ENCODE results near the gene CFAP73. TPM values are rescaled to one million over a fixed set of nuclear protein-coding genes. Genes with fewer than 3 reads are reported as not detected.

The CFAP73 gene
- total RNA-seq, 1 donor from 2014 or later = not detected

GRCh38 chr12:113196582-113196981 is 47.1 kb downstream of the CFAP73 start:
- Histone ChIP-seq H3K36me3 (ENCODE audit: control insufficient read depth, insufficient read depth, low read length) (peaks cover 2% of the 10 kb centered on the region), H3K27me3 (ENCODE audit: control insufficient read depth, insufficient read depth, low read length) (no peaks in the 10 kb centered on the region), H3K4me3 (ENCODE audit: low read depth, low read length) (no peak overlapping the region)
- TF ChIP-seq CTCF (IDR thresholded peaks at IDR 0.05; ENCODE audit: insufficient read depth, low read length, severe bottlenecking) = no peak
- DNase-seq (ENCODE audit: low read depth) = no peak
- FAIRE-seq = no peak

GRCh38 chr12:113196990-113197389 is 47.5 kb downstream of the CFAP73 start:
- no peaks in the 10 kb centered on the region for H3K36me3 ChIP-seq (ENCODE audit: control insufficient read depth, insufficient read depth, low read length)
- FAIRE-seq (no peak), DNase-seq (ENCODE audit: low read depth) (peak; percentile 70)
- no peak overlapping the region for H3K4me3 ChIP-seq (ENCODE audit: low read depth, low read length)
- H3K27me3 ChIP-seq (ENCODE audit: control insufficient read depth, insufficient read depth, low read length) = no peaks in the 10 kb centered on the region
- peak; percentile 82 for TF ChIP-seq CTCF (IDR thresholded peaks at IDR 0.05; ENCODE audit: insufficient read depth, low read length, severe bottlenecking)

GRCh38 chr12:113197518-113198077 is 48.1 kb downstream of the CFAP73 start:
- FAIRE-seq (no peak), DNase-seq (ENCODE audit: low read depth) (no peak)
- Histone ChIP-seq H3K4me3 (ENCODE audit: low read depth, low read length) (no peak overlapping the region), H3K27me3 (ENCODE audit: control insufficient read depth, insufficient read depth, low read length) (no peaks in the 10 kb centered on the region), H3K36me3 (ENCODE audit: control insufficient read depth, insufficient read depth, low read length) (no peaks in the 10 kb centered on the region)
- TF ChIP-seq CTCF (IDR thresholded peaks at IDR 0.05; ENCODE audit: insufficient read depth, low read length, severe bottlenecking) = no peak

- no peak for TF ChIP-seq CTCF (IDR thresholded peaks at IDR 0.05; ENCODE audit: insufficient read depth, low read length, severe bottlenecking)
- DNase-seq (ENCODE audit: low read depth) = no peak
Measured at GRCh38 chr12:113198296-113198695, 48.8 kb downstream of the CFAP73 start.

GRCh38 chr12:113200021-113200797 is 50.7 kb downstream of the CFAP73 start:
- Histone ChIP-seq H3K27me3 (ENCODE audit: control insufficient read depth, insufficient read depth, low read length) (no peaks in the 10 kb centered on the region), H3K36me3 (ENCODE audit: control insufficient read depth, insufficient read depth, low read length) (no peaks in the 10 kb centered on the region), H3K4me3 (ENCODE audit: low read depth, low read length) (no peak overlapping the region)
- FAIRE-seq (no peak), DNase-seq (ENCODE audit: low read depth) (no peak)
- no peak for TF ChIP-seq CTCF (IDR thresholded peaks at IDR 0.05; ENCODE audit: insufficient read depth, low read length, severe bottlenecking)

More at GRCh38 chr12:113198296-113198695, 48.8 kb downstream of the CFAP73 start:
- Histone ChIP-seq H3K27me3 (ENCODE audit: control insufficient read depth, insufficient read depth, low read length) (no peaks in the 10 kb centered on the region), H3K36me3 (ENCODE audit: control insufficient read depth, insufficient read depth, low read length) (no peaks in the 10 kb centered on the region), H3K4me3 (ENCODE audit: low read depth, low read length) (no peak overlapping the region)
- FAIRE-seq = no peak

Data from bronchial epithelial cell (primary cell).